Measurements from ENCODE around the gene SORCS2.

SORCS2 gene

DNA sequence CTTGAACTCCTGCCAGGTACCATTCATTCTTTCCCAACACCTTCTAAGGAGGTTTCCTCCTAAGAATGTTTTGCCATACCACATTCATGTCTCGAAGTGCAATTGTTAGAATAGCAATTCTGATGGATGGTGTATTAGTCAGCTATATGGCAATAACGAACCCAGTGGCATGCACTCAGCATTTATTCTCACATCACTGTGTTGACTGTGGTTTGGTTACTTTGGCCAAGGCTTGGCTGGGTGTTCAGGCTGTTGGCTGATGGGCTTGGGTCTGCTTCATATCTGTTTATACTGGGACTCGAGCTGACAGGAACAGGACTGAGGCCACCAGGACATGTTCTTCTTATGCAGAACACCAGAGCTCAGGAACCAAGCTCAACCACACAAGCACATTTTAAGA lies 210.7 kb downstream of the SORCS2 start:
- H3K4me3 ChIP-seq: no peak overlapping the region
- TF ChIP-seq, protein P1, sequence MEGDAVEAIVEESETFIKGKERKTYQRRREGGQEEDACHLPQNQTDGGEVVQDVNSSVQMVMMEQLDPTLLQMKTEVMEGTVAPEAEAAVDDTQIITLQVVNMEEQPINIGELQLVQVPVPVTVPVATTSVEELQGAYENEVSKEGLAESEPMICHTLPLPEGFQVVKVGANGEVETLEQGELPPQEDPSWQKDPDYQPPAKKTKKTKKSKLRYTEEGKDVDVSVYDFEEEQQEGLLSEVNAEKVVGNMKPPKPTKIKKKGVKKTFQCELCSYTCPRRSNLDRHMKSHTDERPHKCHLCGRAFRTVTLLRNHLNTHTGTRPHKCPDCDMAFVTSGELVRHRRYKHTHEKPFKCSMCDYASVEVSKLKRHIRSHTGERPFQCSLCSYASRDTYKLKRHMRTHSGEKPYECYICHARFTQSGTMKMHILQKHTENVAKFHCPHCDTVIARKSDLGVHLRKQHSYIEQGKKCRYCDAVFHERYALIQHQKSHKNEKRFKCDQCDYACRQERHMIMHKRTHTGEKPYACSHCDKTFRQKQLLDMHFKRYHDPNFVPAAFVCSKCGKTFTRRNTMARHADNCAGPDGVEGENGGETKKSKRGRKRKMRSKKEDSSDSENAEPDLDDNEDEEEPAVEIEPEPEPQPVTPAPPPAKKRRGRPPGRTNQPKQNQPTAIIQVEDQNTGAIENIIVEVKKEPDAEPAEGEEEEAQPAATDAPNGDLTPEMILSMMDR (IDR thresholded peaks at IDR 0.05): no peak
- peak; percentile 24 for DNase-seq (ENCODE audit: low spot score)
- no peak overlapping the region for H3K27ac ChIP-seq

DNA sequence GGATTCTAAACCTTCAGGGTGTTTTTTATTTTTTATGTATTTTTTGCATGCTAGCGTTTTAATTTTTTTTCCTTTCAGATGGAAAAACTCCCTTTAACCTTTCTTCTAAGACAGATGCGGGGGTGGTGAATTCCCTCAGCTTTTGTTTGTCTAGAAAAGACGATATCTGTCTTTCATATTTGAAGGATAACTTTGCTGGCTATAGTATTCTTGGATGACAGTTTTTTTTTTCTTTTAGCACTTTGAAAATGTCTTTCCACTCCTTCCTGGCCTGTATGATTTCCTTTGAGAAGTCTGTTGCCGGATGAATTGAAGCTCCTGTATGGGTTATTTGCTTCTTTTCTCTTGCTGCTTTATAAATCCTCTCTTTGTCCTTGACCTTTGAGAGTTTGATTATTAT lies 215.8 kb downstream of the SORCS2 start:
- TF ChIP-seq, protein P1 (IDR thresholded peaks at IDR 0.05): no peak
- no peak overlapping the region for H3K27ac ChIP-seq
- DNase-seq (ENCODE audit: low spot score): no peak
- H3K4me3 ChIP-seq: no peak overlapping the region

DNA sequence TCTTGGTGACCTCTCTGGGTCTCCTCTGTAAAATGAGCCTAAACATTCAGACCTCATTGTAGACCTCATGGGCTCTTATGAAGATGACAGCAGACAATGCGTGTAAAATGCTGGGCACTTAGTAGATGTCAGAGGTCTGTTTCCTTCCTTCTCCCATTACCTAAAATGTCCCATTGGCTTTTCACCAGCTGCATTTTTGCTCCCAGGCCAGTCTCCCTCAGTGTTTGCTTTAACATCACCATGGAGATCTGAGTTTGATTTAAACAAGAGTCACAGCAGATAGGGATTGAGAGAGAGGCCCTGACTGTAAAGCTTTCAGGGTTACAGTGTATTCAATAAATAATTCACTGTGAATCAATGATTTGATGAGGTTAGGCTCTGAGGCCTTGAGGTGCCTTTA lies 218.1 kb downstream of the SORCS2 start:
- no peak overlapping the region for H3K27ac ChIP-seq
- no peak for DNase-seq (ENCODE audit: low spot score)
- no peak overlapping the region for H3K4me3 ChIP-seq
- TF ChIP-seq, protein P1 (IDR thresholded peaks at IDR 0.05): no peak

DNA sequence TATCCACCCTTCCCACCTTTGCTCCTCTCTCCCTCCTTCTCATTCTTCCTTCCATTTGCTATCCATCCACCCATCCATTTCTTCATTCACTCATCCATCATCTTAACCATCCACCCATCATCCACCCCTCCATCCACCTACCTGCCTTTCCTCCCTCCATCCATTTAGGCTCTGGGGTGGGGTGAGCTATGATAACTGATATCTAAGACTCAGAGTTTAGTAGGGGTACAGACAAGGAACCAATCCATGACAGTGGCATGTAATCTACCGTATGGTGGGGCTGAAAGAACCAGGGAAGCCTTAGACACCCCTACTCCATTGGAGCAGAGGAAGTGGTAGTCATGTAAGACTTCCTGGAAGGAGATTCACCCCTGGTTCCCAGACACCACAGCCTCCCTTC lies 219.2 kb downstream of the SORCS2 start:
- Histone ChIP-seq H3K27ac (no peak overlapping the region), H3K4me3 (no peak overlapping the region)
- TF ChIP-seq, protein P1 (IDR thresholded peaks at IDR 0.05): no peak
- DNase-seq (ENCODE audit: low spot score): no peak

DNA sequence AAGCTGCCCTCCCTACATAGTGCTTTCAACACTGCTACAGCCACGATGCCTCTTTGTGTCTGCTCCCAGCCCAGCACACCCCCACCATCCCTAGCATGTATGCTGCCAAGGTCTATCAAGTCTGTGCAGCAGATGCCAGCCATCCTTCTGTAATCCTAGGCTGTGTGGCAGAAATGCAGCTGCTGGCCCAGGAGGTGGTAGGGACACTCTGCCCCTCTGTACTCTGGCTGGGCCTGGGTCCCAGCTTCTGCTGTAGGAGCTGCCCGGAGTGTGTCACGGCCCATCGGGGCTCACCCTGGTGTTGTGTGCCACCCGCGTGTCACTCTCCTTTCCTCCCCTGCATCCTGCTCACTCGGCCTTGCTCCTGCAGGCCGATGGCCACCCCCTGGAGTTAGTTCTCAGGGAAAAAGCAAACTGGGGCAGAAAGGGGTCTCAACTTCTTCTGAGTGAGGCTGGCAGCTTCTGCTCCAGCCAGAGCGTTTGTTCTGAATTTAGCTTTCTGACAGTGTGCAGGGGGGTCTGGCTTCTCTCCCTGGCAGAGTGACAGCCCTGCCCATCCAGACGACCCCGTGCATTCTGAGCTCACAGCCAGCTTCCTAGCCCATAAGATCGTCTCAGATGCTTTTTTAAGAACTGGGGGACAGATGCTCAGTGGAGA lies 219.7 kb downstream of the SORCS2 start:
- Histone ChIP-seq H3K4me3 (no peak overlapping the region), H3K27ac (no peak overlapping the region)
- TF ChIP-seq, protein P1 (IDR thresholded peaks at IDR 0.05): no peak
- DNase-seq (ENCODE audit: low spot score): peak; percentile 49

DNA sequence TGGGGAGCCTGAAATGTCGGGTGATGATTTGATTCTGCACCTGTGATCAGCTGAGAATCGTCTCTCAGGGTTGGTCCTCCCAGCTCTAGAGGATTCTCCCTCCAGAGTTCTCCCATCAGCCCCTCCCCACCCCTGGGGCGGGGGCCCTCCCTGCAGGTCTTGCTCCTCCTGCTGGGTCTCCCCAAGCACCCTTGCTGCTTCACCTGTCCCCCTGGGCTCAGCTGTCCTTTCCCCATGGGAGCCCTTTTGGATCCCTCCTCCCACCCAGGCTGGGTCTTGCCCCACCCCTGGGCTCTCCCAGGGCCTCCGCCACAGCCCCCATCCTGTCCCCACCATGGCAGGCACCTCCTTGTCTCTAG lies 220.2 kb downstream of the SORCS2 start:
- Histone ChIP-seq H3K27ac (no peak overlapping the region), H3K4me3 (no peak overlapping the region)
- TF ChIP-seq, protein P1 (IDR thresholded peaks at IDR 0.05): no peak
- peak; percentile 38 for DNase-seq (ENCODE audit: low spot score)

DNA sequence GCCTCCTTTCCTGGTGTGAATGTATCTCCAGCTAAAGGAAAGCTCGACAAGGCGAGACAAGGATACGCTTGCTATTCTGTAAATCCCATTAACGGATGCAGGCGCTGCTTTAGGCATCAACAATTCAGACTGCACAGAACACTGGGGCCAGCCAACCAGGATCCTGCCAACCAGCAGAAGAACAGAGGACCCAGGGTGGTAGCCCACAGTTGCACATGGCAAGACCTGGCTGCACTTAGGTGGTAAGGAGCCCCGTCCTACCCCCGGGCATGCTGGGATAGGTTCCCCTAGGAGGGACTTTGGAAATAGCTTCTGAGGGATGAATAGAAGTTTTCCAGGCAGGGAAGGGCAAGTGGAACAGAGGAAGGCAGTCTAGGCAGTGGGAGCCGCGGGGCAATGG lies 221.7 kb downstream of the SORCS2 start:
- no peak overlapping the region for H3K4me3 ChIP-seq
- H3K27ac ChIP-seq: no peak overlapping the region
- TF ChIP-seq, protein P1 (IDR thresholded peaks at IDR 0.05): no peak
- DNase-seq (ENCODE audit: low spot score): peak; percentile 17
